Karpas-422 (cell line): ENCODE data around the gene CHRDL2. TPM values are rescaled to one million over a fixed set of nuclear protein-coding genes. Genes with fewer than 3 reads are reported as not detected.
"Not testable (repeated sequence)": the region's sequence is repeated elsewhere in the genome, so short reads cannot be mapped to it uniquely, and the experiment has no call there.

Experiments
- DNase-seq: peaks from one replicate; pipeline ENCODE4 v3.0.0-alpha.2; 2015
- H2AFZ ChIP-seq: fragments of 200-600 bp; sonication (generic); 2 replicates; pipeline ENCODE4 v1.6.1; 2014; ENCODE audit warnings: antibody characterized with exemption, low read length, mixed read lengths
- H3K27ac ChIP-seq: fragments of 200-600 bp; sonication (generic); 2 replicates; pipeline ENCODE4 v1.5.1; 2014; ENCODE audit warnings: mild to moderate bottlenecking, low read length, moderate library complexity
- H3K27me3 ChIP-seq: fragments of 200-600 bp; sonication (generic); 2 replicates; pipeline ENCODE4 v1.6.1; 2014; ENCODE audit warnings: low read length, mixed read lengths
- H3K36me3 ChIP-seq: fragments of 200-600 bp; sonication (generic); 2 replicates; pipeline ENCODE4 v1.6.1; 2014; ENCODE audit warnings: low read length, mixed read lengths; ENCODE audit not compliant: insufficient read depth
- H3K4me1 ChIP-seq: fragments of 200-600 bp; sonication (generic); 2 replicates; pipeline ENCODE4 v1.6.1; 2014; ENCODE audit warnings: mild to moderate bottlenecking, low read length, mixed read lengths
- H3K4me2 ChIP-seq: fragments of 200-600 bp; sonication (generic); 2 replicates; pipeline ENCODE4 v1.6.1; 2014; ENCODE audit warnings: low read length, low read depth, mild to moderate bottlenecking; ENCODE audit not compliant: poor library complexity, severe bottlenecking
- H3K4me3 ChIP-seq: fragments of 200-600 bp; sonication (generic); 2 replicates; pipeline ENCODE4 v1.5.1; 2014; ENCODE audit warnings: mild to moderate bottlenecking, antibody characterized with exemption, low read length, mixed read lengths
- H3K79me2 ChIP-seq: fragments of 200-600 bp; sonication (generic); 2 replicates; pipeline ENCODE4 v1.6.1; 2014; ENCODE audit warnings: mild to moderate bottlenecking, low read length, mixed read lengths
- H3K9ac ChIP-seq: fragments of 200-600 bp; sonication (generic); 2 replicates; pipeline ENCODE4 v1.6.0; 2014; ENCODE audit warnings: low read length
- H3K9me2 ChIP-seq: fragments of 200-600 bp; sonication (generic), shearing (Covaris generic); replicated peaks from 2 replicates; pipeline ENCODE4 v1.6.0; 2014; ENCODE audit warnings: mild to moderate bottlenecking, low read length, moderate library complexity; ENCODE audit not compliant: insufficient read depth
- H3K9me3 ChIP-seq: fragments of 300-700, 200-600 bp; sonication (generic); 2 replicates; pipeline ENCODE4 v1.6.1; 2014; ENCODE audit warnings: low read length, mixed read lengths
- H4K20me1 ChIP-seq: fragments of 200-600 bp; sonication (generic); 2 replicates; pipeline ENCODE4 v1.6.1; 2014; ENCODE audit warnings: mild to moderate bottlenecking, antibody characterized with exemption, low read length, low read depth; ENCODE audit not compliant: insufficient read depth
- total RNA-seq: library from RNA; depleted of rRNA; stranded (reverse); fragments of >200 nt; shearing (Covaris generic); gene quantifications from 2 replicates; pipeline ENCODE4 v1.2.3, GENCODE V29; 2014; ENCODE audit warnings: low replicate concordance

The CHRDL2 gene
- total RNA-seq, 1 experiment from 2014 or later = not detected

- Histone ChIP-seq H3K4me2 (no peak overlapping the region), H3K4me3 (no peak overlapping the region), H3K9me2 (no peaks in the 10 kb centered on the region), H3K4me1 (no peaks in the 10 kb centered on the region), H3K36me3 (no peaks in the 10 kb centered on the region), H3K79me2 (no peaks in the 10 kb centered on the region), H3K27me3 (no peaks in the 10 kb centered on the region), H4K20me1 (no peaks in the 10 kb centered on the region), H2AFZ (no peak overlapping the region), H3K27ac (no peak overlapping the region), H3K9ac (no peak overlapping the region), H3K9me3 (no peaks in the 10 kb centered on the region)
- DNase-seq = no peak
Observed at GRCh38 chr11:74671520-74672196, 59.6 kb downstream of the CHRDL2 start.

- H3K4me2 ChIP-seq = no peak overlapping the region
Observed at GRCh38 chr11:74670171-74670570, 61.1 kb downstream of the CHRDL2 start.

GRCh38 chr11:74669211-74670160 is 61.7 kb downstream of the CHRDL2 start:
- no peak overlapping the region for H3K4me3 ChIP-seq
- H3K27me3 ChIP-seq = no peaks in the 10 kb centered on the region
- H3K79me2 ChIP-seq = no peaks in the 10 kb centered on the region
- H3K36me3 ChIP-seq = no peaks in the 10 kb centered on the region
- H3K27ac ChIP-seq = no peak overlapping the region
- no peak overlapping the region for H3K4me2 ChIP-seq
- no peak for DNase-seq
- H3K9me2 ChIP-seq = no peaks in the 10 kb centered on the region
- H4K20me1 ChIP-seq = no peaks in the 10 kb centered on the region
- no peaks in the 10 kb centered on the region for H3K4me1 ChIP-seq
- no peaks in the 10 kb centered on the region for H3K9me3 ChIP-seq
- no peak overlapping the region for H3K9ac ChIP-seq
- no peak overlapping the region for H2AFZ ChIP-seq

More at GRCh38 chr11:74670171-74670570, 61.1 kb downstream of the CHRDL2 start:
- no peak overlapping the region for H2AFZ ChIP-seq
- DNase-seq = no peak
- H4K20me1 ChIP-seq = no peaks in the 10 kb centered on the region
- H3K4me1 ChIP-seq = no peaks in the 10 kb centered on the region
- H3K9me2 ChIP-seq = no peaks in the 10 kb centered on the region
- no peak overlapping the region for H3K9ac ChIP-seq
- no peaks in the 10 kb centered on the region for H3K79me2 ChIP-seq
- H3K9me3 ChIP-seq = no peaks in the 10 kb centered on the region
- no peak overlapping the region for H3K4me3 ChIP-seq
- no peak overlapping the region for H3K27ac ChIP-seq
- no peaks in the 10 kb centered on the region for H3K36me3 ChIP-seq
- H3K27me3 ChIP-seq = no peaks in the 10 kb centered on the region

- H4K20me1 ChIP-seq = no peaks in the 10 kb centered on the region
- no peak for DNase-seq
- H3K9me3 ChIP-seq = no peaks in the 10 kb centered on the region
- H3K27me3 ChIP-seq = no peaks in the 10 kb centered on the region
- H2AFZ ChIP-seq = no peak overlapping the region
- H3K4me3 ChIP-seq = no peak overlapping the region
- no peak overlapping the region for H3K27ac ChIP-seq
- H3K79me2 ChIP-seq = no peaks in the 10 kb centered on the region
- H3K9me2 ChIP-seq = no peaks in the 10 kb centered on the region
- no peaks in the 10 kb centered on the region; the same call in 1 of the 2 replicates for H3K36me3 ChIP-seq
- no peak overlapping the region for H3K4me2 ChIP-seq
- H3K9ac ChIP-seq = no peak overlapping the region
- no peaks in the 10 kb centered on the region for H3K4me1 ChIP-seq
Observed at GRCh38 chr11:74663315-74663714, 67.9 kb downstream of the CHRDL2 start.

GRCh38 chr11:74662487-74663103 is 68.6 kb downstream of the CHRDL2 start:
- Histone ChIP-seq H3K9me2 (no peaks in the 10 kb centered on the region), H3K9ac (no peak overlapping the region), H3K4me2 (no peak overlapping the region), H3K27me3 (no peaks in the 10 kb centered on the region), H3K4me3 (no peak overlapping the region), H4K20me1 (no peaks in the 10 kb centered on the region), H2AFZ (no peak overlapping the region), H3K36me3 (peaks cover 3% of the 10 kb centered on the region; the same call in 1 of the 2 replicates), H3K27ac (no peak overlapping the region), H3K4me1 (no peaks in the 10 kb centered on the region), H3K9me3 (no peaks in the 10 kb centered on the region), H3K79me2 (no peaks in the 10 kb centered on the region)
- DNase-seq = no peak

GRCh38 chr11:74659124-74659523 is 72.1 kb downstream of the CHRDL2 start:
- not testable (repeated sequence) for H3K4me2 ChIP-seq, H3K27me3 ChIP-seq, H3K4me1 ChIP-seq, DNase-seq, H3K9me2 ChIP-seq, H3K9ac ChIP-seq, H3K9me3 ChIP-seq, H2AFZ ChIP-seq, H4K20me1 ChIP-seq, H3K79me2 ChIP-seq, H3K4me3 ChIP-seq, H3K36me3 ChIP-seq, H3K27ac ChIP-seq

- H3K79me2 ChIP-seq = no peaks in the 10 kb centered on the region
- DNase-seq = no peak
- no peaks in the 10 kb centered on the region for H4K20me1 ChIP-seq
- no peak overlapping the region for H3K27ac ChIP-seq
- H3K9ac ChIP-seq = no peak overlapping the region
- no peak overlapping the region for H2AFZ ChIP-seq
- H3K4me3 ChIP-seq = no peak overlapping the region
- no peaks in the 10 kb centered on the region for H3K27me3 ChIP-seq
- H3K4me2 ChIP-seq = no peak overlapping the region
- H3K4me1 ChIP-seq = no peaks in the 10 kb centered on the region
- H3K9me3 ChIP-seq = no peaks in the 10 kb centered on the region
- H3K9me2 ChIP-seq = no peaks in the 10 kb centered on the region
- peaks cover 22% of the 10 kb centered on the region for H3K36me3 ChIP-seq
Observed at GRCh38 chr11:74654976-74655375, 76.2 kb downstream of the CHRDL2 start.

- no peaks in the 10 kb centered on the region for H3K9me2 ChIP-seq
- no peak for DNase-seq
- H3K27ac ChIP-seq = no peak overlapping the region
- no peak overlapping the region for H3K4me3 ChIP-seq
- H3K79me2 ChIP-seq = no peaks in the 10 kb centered on the region
- no peaks in the 10 kb centered on the region for H4K20me1 ChIP-seq
- no peaks in the 10 kb centered on the region for H3K27me3 ChIP-seq
- no peak overlapping the region for H3K4me2 ChIP-seq
- H2AFZ ChIP-seq = no peak overlapping the region
- no peak overlapping the region for H3K9ac ChIP-seq
- no peaks in the 10 kb centered on the region for H3K4me1 ChIP-seq
- peaks cover 21% of the 10 kb centered on the region for H3K36me3 ChIP-seq
- H3K9me3 ChIP-seq = no peaks in the 10 kb centered on the region
Observed at GRCh38 chr11:74650498-74650897, 80.7 kb downstream of the CHRDL2 start.
